ENCODE measurements around the gene TAL1. TPM values are rescaled to one million over a fixed set of nuclear protein-coding genes. Genes with fewer than 3 reads are reported as not detected.

The TAL1 gene
- total and polyA plus RNA-seq, 2 of the 8 experiments (the other 6 are each of a cell fraction or from before 2014, with no cell fraction given), result 0.09 to 0.15 TPM

DNA sequence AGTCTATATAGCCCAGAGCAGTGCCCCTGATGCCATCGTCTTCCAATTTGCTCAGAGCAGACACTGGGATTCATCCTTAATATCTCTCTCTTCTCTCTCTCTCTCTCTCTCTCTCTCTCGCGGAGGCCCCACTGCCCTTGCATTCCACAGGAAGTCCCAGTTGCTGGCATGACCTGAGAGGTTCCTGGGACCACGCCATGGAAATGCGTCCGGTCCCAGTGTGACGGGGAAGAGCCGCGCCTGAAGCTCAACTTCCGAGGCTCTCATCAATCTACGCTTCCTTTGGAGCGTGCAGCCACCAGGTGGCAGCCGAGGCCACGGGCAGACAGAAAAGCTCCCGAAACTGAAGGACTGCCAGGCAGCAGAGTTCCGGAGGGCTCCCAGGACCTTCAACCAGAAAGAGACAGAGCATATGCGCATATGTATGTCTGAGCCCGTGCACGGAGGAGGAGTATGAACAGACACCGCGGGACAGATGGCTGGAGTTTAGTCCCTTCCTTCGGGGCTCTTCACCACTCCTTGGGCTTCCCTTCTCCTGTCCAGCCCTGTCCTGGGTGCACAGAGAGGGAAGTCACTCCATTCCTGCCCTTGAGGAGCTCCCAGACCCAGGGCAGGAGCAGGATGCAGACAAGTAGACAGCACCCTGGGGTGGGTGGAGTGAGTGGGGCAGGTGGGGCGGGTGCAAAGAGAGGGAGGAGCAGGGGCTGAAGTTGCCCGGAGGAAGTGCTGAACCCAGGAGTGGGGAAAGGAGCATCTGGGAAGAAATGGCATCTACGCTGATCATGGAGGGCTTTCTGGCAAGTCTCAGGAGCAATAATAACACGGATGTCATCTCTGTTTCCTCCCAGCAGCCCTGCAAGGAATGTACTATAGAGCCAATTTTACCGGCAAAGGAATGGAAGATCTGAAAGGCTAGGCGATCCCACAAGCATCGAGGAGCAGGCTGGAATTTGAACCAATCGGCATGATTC is 52.7 kb downstream of the TAL1 start (continued):
- TF ChIP-seq NRF1 (IDR thresholded peaks at IDR 0.05; ENCODE audit: low read depth, low read length) (no peak), USF2 (IDR thresholded peaks at IDR 0.05; ENCODE audit: low read length) (no peak), CBX5 (IDR thresholded peaks at IDR 0.05; ENCODE audit: low read depth, low read length) (no peak), CHD1 (IDR thresholded peaks at IDR 0.05; ENCODE audit: low read depth, low read length) (no peak), TBP (IDR thresholded peaks at IDR 0.05; ENCODE audit: low read depth, low read length) (peak; percentile 65), SP1 (IDR thresholded peaks at IDR 0.05; ENCODE audit: low read depth, low read length) (0 out of 2 replicates have a peak, but pooled peaks have one; percentile 24), JUND (IDR thresholded peaks at IDR 0.05; ENCODE audit: low read length) (peak; percentile 31), HDAC2 (IDR thresholded peaks at IDR 0.05; ENCODE audit: borderline replicate concordance in 1 of 2, low read depth in 2 of 2, low read length in 2 of 2) (no peak), CTBP2 (IDR thresholded peaks at IDR 0.05; ENCODE audit: borderline replicate concordance, insufficient read depth, insufficient read length, low read length) (peak; percentile 74), SP4 (IDR thresholded peaks at IDR 0.05; ENCODE audit: low read length) (peak; percentile 73; the same call in 1 of the 2 replicates), TCF12 (IDR thresholded peaks at IDR 0.05; ENCODE audit: low read depth, low read length) (no peak), PHF8 (conservative IDR thresholded peaks at IDR 0.05; ENCODE audit: low read depth, low read length) (no peak), YY1 (IDR thresholded peaks at IDR 0.05; ENCODE audit: low read depth, low read length) (no peak; the same call in 1 of the 2 replicates), ASH2L (IDR thresholded peaks at IDR 0.05; ENCODE audit: low read length) (no peak)
- TF ChIP-seq, protein P1, sequence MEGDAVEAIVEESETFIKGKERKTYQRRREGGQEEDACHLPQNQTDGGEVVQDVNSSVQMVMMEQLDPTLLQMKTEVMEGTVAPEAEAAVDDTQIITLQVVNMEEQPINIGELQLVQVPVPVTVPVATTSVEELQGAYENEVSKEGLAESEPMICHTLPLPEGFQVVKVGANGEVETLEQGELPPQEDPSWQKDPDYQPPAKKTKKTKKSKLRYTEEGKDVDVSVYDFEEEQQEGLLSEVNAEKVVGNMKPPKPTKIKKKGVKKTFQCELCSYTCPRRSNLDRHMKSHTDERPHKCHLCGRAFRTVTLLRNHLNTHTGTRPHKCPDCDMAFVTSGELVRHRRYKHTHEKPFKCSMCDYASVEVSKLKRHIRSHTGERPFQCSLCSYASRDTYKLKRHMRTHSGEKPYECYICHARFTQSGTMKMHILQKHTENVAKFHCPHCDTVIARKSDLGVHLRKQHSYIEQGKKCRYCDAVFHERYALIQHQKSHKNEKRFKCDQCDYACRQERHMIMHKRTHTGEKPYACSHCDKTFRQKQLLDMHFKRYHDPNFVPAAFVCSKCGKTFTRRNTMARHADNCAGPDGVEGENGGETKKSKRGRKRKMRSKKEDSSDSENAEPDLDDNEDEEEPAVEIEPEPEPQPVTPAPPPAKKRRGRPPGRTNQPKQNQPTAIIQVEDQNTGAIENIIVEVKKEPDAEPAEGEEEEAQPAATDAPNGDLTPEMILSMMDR (IDR thresholded peaks at IDR 0.05; ENCODE audit: control extremely low read depth in 1 of 3, insufficient read depth in 1 of 3, low read depth in 1 of 3, low read length in 3 of 3), result peak; percentile 84 to 97 (median 93)
- TF ChIP-seq, protein P2, sequence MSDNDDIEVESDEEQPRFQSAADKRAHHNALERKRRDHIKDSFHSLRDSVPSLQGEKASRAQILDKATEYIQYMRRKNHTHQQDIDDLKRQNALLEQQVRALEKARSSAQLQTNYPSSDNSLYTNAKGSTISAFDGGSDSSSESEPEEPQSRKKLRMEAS (IDR thresholded peaks at IDR 0.05), result peak; percentile 36; the same call in 1 of the 2 replicates
- TF ChIP-seq, protein P3, sequence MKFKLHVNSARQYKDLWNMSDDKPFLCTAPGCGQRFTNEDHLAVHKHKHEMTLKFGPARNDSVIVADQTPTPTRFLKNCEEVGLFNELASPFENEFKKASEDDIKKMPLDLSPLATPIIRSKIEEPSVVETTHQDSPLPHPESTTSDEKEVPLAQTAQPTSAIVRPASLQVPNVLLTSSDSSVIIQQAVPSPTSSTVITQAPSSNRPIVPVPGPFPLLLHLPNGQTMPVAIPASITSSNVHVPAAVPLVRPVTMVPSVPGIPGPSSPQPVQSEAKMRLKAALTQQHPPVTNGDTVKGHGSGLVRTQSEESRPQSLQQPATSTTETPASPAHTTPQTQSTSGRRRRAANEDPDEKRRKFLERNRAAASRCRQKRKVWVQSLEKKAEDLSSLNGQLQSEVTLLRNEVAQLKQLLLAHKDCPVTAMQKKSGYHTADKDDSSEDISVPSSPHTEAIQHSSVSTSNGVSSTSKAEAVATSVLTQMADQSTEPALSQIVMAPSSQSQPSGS (IDR thresholded peaks at IDR 0.05; ENCODE audit: low read length), result no peak; the same call in 1 of the 2 replicates

Measured in H1 (cell line).